ENCODE results near the gene SPA17. TPM values are rescaled to one million over a fixed set of nuclear protein-coding genes. Genes with fewer than 3 reads are reported as not detected.

SPA17 gene
- total RNA-seq, 2 experiments from 2014 or later, result 3.4 to 4.7 TPM

- H3K4me1 Mint-ChIP-seq, result peaks cover 7% of the 10 kb centered on the region
- peaks cover 4% of the 10 kb centered on the region for H3K27me3 Mint-ChIP-seq
- peak overlapping the region; percentile 82 for H3K27ac Mint-ChIP-seq
- no peaks in the 10 kb centered on the region for H3K9me3 Mint-ChIP-seq
- peak; percentile 73 for DNase-seq
- peak overlapping the region; percentile 90 for H3K4me3 Mint-ChIP-seq
- H3K36me3 Mint-ChIP-seq, result no peaks in the 10 kb centered on the region
These were observed 73.0 kb downstream of the SPA17 start for GRCh38 chr11:124746621-124747243.

Other genes starting within 250 kb of the SPA17 start
- gene OR8B4, start 249.0 kb upstream of the SPA17 start, total RNA-seq, result not detected
- not detected for gene OR8B8, start 228.2 kb upstream of the SPA17 start, total RNA-seq
- not detected for gene OR8B12, start 130.2 kb upstream of the SPA17 start, total RNA-seq
- gene OR8A1, start 103.9 kb upstream of the SPA17 start, total RNA-seq, result not detected
- not detected for gene PANX3, start 62.5 kb upstream of the SPA17 start, total RNA-seq
- gene TBRG1, start 51.0 kb upstream of the SPA17 start, total RNA-seq, result 10 to 100 TPM; 37.8 to 38.2 TPM
- gene SIAE, start 165 bp upstream of the SPA17 start, total RNA-seq, result 1 to 10 TPM; 4.5 to 6.9 TPM
- 1 to 10 TPM; 7.8 to 8.1 TPM for gene NRGN, start 66.0 kb downstream of the SPA17 start, total RNA-seq
- gene VSIG2, start 78.4 kb downstream of the SPA17 start, total RNA-seq, result under 1 TPM; 0.18 to 0.31 TPM
- 1 to 10 TPM; 1.1 TPM for gene ESAM, start 88.4 kb downstream of the SPA17 start, total RNA-seq
- 1 to 10 TPM; 7.2 TPM for gene MSANTD2, start 126.5 kb downstream of the SPA17 start, total RNA-seq
- gene ROBO3, start 191.5 kb downstream of the SPA17 start, total RNA-seq, result 10 to 100 TPM; 17.9 to 23.7 TPM
- gene ROBO4, start 224.0 kb downstream of the SPA17 start, total RNA-seq, result not detected
- not detected for gene HEPN1, start 245.3 kb downstream of the SPA17 start, total RNA-seq